ENCODE data around the gene NIPBL. TPM values are rescaled to one million over a fixed set of nuclear protein-coding genes. Genes with fewer than 3 reads are reported as not detected.
"Not testable (repeated sequence)": the region's sequence is repeated elsewhere in the genome, so short reads cannot be mapped to it uniquely, and the experiment has no call there.

NIPBL gene
- total RNA-seq, 1 donor from 2014 or later, result 61.5 TPM

DNA sequence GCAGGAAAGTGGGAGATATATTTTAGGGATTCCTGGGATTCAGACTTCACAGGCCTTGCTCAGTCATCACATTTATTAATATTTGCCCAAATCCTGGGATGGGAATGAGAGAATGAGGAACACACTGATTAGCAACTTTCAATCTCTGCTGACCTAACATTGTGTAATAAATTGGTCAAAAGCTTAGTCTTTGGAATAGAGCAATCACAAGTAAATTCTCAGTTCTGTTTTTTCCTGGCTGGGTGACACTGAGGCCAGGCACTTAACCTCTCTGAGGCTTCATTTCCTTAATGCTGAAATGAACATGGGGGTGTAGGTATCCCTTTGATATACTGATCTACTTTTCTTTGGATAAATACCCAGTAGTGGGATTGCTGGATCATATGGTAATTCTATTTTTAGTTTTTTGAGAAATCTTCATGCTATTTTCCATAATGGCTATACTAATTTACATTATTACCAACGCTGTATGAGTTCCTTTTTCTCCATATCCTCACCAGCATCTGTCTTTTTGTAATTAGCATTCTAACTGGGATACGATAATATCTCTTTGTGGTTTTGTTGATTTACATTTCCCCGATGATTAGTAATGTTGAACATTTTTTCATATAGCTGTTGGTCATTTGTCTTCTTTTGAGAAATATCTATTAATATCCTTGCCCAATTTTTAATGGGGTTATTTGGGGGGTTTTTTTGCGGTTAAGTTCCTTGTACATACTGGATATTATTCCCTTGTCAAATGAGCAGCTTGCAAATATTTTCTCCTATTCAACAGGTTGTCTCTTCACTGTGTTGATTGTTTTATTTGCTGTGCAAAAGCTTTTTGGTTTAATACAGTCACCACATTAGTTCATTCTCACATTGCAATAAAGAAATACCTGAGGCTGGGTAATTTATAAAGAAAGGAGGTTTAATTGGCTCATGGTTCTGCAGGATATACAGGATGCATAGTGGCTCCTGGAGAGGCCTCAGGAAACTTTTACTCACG lies 36.8 kb upstream of the NIPBL start:
- peaks cover 19% of the 10 kb centered on the region for H3K4me1 Mint-ChIP-seq (ENCODE audit: unreplicated experiment)

DNA sequence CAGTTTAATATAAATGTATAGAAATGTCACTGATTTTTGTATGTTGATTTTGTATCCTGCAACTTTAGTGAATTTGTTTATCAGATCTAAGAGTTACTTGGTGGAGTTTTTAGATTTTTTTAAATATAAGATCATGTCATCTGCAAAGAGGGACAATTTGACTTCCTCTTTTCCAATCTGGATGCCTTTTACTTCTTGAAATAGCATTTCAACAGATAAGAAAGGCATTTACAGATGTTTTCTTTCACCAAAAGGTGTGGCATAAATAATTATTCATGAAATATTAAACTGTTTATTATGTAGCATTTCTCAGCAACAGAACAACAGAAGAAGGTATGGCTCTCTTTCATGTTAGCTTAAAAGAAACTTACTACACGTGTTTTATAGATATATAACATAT lies 34.9 kb upstream of the NIPBL start:
- Mint-ChIP-seq H3K27ac (ENCODE audit: unreplicated experiment) (no peak overlapping the region), H3K36me3 (ENCODE audit: low read depth, unreplicated experiment) (no peaks in the 10 kb centered on the region), H3K4me3 (ENCODE audit: unreplicated experiment) (no peak overlapping the region), H3K27me3 (ENCODE audit: unreplicated experiment) (peaks cover 1% of the 10 kb centered on the region), H3K4me1 (ENCODE audit: unreplicated experiment) (peaks cover 19% of the 10 kb centered on the region), H3K9me3 (ENCODE audit: unreplicated experiment) (no peaks in the 10 kb centered on the region)
- DNase-seq (ENCODE audit: low spot score), result no peak
- TF ChIP-seq CTCF (IDR thresholded peaks at IDR 0.05; ENCODE audit: unreplicated experiment), result no peak

More for the DNA sequence above, 36.8 kb upstream of the NIPBL start:
- no peak for DNase-seq (ENCODE audit: low spot score)
- H3K27me3 Mint-ChIP-seq (ENCODE audit: unreplicated experiment), result peaks cover 1% of the 10 kb centered on the region
- no peak overlapping the region for H3K4me3 Mint-ChIP-seq (ENCODE audit: unreplicated experiment)
- H3K36me3 Mint-ChIP-seq (ENCODE audit: low read depth, unreplicated experiment), result no peaks in the 10 kb centered on the region
- no peak overlapping the region for H3K27ac Mint-ChIP-seq (ENCODE audit: unreplicated experiment)
- no peak for TF ChIP-seq CTCF (IDR thresholded peaks at IDR 0.05; ENCODE audit: unreplicated experiment)
- H3K9me3 Mint-ChIP-seq (ENCODE audit: unreplicated experiment), result no peaks in the 10 kb centered on the region

DNA sequence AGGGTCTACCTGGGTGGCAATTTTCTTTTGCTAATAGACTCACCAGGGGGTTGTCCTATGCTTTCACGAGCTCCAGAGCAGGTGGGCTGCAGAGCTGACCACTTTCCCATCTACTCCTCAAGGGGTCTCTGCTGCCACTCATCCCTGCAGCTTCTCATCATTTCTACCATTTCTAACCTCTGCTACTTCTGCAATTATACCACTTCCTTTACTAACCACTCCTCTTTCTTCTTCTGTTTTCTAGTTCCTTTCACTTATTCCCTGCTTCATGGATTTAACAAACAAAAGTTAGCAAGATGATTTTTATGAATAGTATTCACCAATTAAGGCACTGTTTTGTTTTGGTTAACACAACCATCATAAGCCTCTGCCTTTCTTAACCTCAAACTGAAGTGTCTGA lies 34.5 kb upstream of the NIPBL start:
- no peaks in the 10 kb centered on the region for H3K36me3 Mint-ChIP-seq (ENCODE audit: low read depth, unreplicated experiment)
- H3K27ac Mint-ChIP-seq (ENCODE audit: unreplicated experiment), result no peak overlapping the region
- TF ChIP-seq CTCF (IDR thresholded peaks at IDR 0.05; ENCODE audit: unreplicated experiment), result no peak
- H3K4me1 Mint-ChIP-seq (ENCODE audit: unreplicated experiment), result peaks cover 16% of the 10 kb centered on the region
- peaks cover 1% of the 10 kb centered on the region for H3K27me3 Mint-ChIP-seq (ENCODE audit: unreplicated experiment)
- no peaks in the 10 kb centered on the region for H3K9me3 Mint-ChIP-seq (ENCODE audit: unreplicated experiment)
- no peak for DNase-seq (ENCODE audit: low spot score)
- no peak overlapping the region for H3K4me3 Mint-ChIP-seq (ENCODE audit: unreplicated experiment)

DNA sequence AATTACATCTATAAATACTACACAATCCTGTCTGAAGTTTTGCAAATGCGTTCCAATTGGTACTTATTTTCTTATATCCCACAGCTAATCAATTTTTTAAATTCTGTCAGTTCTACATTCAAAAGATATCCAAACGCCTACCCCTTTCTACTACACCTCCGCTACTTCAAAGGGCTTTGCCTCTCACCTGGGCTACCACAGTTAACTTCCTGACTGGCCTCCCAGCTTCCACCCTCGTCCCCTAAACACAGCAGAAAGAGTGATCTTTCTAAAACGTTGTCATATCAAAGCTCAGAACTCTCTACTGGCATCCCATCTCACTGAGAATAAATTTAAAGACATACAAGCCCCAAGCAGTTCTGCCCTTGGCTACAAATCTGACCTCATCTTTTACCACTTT lies 32.3 kb upstream of the NIPBL start:
- Mint-ChIP-seq H3K27me3 (ENCODE audit: unreplicated experiment) (peaks cover 1% of the 10 kb centered on the region), H3K27ac (ENCODE audit: unreplicated experiment) (no peak overlapping the region), H3K4me3 (ENCODE audit: unreplicated experiment) (no peak overlapping the region), H3K9me3 (ENCODE audit: unreplicated experiment) (no peaks in the 10 kb centered on the region), H3K4me1 (ENCODE audit: unreplicated experiment) (peaks cover 8% of the 10 kb centered on the region), H3K36me3 (ENCODE audit: low read depth, unreplicated experiment) (no peaks in the 10 kb centered on the region)
- DNase-seq (ENCODE audit: low spot score), result no peak
- TF ChIP-seq CTCF (IDR thresholded peaks at IDR 0.05; ENCODE audit: unreplicated experiment), result no peak

DNA sequence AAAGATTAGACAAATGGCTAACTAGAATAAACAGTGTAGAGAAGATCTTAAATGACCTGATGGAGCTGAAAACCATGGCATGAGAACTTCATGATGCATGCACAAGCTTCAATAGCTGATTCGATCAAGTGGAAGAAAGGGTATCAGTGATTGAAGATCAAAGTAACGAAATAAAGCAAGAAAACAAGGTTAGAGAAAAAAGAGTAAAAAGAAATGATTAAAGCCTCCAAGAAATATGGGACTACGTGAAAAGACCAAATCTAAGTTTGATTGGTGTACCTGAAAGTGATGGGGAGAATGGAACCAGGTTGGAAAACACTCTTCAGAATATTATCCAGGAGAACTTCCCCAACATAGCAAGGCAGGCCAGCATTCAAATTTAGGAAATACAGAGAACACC lies 28.0 kb upstream of the NIPBL start:
- H3K36me3 Mint-ChIP-seq (ENCODE audit: low read depth, unreplicated experiment); H3K27ac Mint-ChIP-seq (ENCODE audit: unreplicated experiment); H3K4me1 Mint-ChIP-seq (ENCODE audit: unreplicated experiment); H3K4me3 Mint-ChIP-seq (ENCODE audit: unreplicated experiment); H3K27me3 Mint-ChIP-seq (ENCODE audit: unreplicated experiment); DNase-seq (ENCODE audit: low spot score); H3K9me3 Mint-ChIP-seq (ENCODE audit: unreplicated experiment): not testable (repeated sequence)

DNA sequence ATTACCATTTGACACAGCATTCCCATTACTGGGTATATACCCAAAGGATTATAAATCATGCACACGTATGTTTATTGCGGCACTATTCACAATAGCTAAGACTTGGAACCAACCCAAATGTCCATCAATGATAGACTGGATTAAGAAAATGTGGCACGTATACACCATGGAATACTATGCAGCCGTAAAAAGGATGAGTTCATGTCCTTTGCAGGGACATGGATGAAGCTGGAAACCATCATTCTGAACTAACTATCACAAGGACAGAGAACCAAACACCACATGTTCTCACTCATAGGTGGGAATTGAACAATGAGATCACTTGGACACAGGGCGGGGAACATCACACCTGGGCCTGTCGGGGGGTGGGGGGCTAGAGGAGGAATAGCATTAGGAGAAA lies 23.7 kb upstream of the NIPBL start:
- not testable (repeated sequence) for H3K4me1 Mint-ChIP-seq (ENCODE audit: unreplicated experiment); H3K36me3 Mint-ChIP-seq (ENCODE audit: low read depth, unreplicated experiment); H3K27me3 Mint-ChIP-seq (ENCODE audit: unreplicated experiment); H3K9me3 Mint-ChIP-seq (ENCODE audit: unreplicated experiment); H3K27ac Mint-ChIP-seq (ENCODE audit: unreplicated experiment); DNase-seq (ENCODE audit: low spot score); H3K4me3 Mint-ChIP-seq (ENCODE audit: unreplicated experiment)
